ENCODE data around the gene PRKAG2.

The PRKAG2 gene

DNA sequence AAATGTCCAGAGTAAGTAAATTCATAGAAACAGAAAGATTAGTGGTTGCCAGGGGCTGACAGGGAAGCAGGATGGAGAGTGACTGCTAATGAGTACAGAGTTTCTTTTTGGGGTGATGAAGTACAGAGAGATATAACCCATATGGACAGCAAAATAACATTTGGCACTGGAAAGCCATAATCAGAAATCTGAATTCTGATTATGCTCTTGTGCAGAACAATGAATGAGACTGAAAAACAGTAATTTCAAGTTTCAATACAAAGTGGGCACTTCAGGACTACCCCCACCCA is 361.7 kb downstream of the PRKAG2 start:
- no peak for DNase-seq (ENCODE audit: low spot score)

DNA sequence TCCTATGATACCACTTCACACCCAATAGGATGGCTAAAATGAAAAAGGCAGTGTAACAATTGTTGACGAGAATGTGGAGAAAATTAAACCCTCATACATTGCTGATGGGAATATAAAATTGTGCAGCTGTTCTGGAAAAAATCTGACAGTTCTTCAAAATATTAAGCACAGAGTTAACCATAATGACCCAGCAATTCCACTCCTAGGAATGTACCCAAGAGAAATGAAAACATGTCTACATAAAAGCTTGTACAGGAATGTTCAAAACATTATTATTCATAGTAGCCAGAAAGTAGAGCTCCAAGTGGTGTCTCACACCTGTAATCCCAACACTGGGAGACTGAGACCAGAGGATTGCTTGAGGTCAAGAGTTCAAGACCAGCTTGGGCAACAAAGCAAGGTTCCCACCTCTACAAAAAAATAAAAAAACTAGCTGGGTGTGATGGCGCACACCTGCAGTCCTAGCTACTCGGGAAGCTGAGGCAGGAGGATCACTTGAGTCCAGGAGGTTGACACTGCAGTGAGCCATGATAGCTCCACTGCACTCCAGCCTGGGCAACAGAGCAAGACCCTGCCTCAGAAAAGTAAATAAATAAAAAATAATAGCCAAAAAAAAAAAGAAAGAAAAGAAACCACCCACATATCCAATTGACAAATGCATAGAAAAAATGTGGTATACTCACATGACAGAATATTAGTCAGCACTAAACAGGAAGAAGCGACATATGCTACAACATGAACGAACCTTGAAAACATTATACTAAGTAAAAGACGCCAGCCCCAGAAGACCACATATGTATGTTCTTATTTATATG is 362.2 kb downstream of the PRKAG2 start:
- DNase-seq (ENCODE audit: low spot score): no peak

DNA sequence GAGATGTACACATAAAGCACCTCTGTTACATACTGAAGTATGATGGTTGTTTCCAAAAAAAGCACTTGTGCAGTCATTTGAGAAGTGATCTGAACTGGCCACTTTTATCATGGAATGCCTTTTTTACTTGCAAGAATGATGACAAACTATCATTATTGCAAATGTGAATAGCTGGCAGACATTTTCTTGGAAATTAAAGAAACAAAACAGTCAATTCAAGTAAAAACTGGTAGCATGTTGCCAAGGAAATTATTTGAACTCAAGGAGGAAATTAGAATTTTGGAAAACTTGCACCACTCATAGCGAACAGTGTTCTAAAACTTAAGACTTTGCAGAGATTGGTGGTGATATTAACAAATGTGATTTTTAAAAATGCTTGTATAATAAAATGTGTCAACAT is 363.8 kb downstream of the PRKAG2 start:
- DNase-seq (ENCODE audit: low spot score): no peak

DNA sequence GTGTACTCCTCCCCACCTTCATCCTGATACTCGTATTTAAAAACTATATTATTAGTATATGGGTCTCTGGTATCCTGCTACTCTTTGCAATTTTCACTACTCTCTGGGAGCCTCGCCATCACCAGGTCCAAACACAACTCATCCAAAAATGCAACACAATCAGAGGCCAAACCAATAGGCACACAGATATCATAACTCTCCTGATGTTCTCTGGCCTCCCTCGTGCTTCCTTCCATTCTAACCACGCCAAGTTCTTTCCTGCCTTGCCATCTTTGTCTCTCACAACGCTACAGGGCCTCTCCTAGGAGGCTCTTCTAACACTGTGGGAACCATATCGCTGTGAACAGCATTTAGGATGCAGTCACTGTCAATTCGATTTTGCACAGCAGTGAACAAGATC is 364.6 kb downstream of the PRKAG2 start:
- DNase-seq (ENCODE audit: low spot score): no peak

DNA sequence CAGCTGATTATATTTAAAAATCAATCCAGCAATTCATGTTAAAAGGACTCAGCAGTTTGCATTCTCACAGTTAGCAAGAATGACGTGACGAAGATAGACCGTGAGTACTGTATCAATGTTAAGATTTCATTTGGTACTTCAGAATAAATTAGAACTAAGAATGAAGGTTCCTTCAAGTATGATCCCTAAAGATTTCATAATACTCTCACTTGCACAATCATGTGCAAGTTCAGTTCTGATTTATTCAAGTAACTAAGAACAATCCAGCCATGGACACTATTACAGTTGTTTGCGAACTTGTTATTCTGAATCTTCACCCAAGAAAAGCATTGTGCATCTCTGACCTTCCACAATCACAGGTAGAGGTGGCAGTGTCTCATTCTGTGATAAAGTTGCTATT is 365.0 kb downstream of the PRKAG2 start:
- no peak for DNase-seq (ENCODE audit: low spot score)

DNA sequence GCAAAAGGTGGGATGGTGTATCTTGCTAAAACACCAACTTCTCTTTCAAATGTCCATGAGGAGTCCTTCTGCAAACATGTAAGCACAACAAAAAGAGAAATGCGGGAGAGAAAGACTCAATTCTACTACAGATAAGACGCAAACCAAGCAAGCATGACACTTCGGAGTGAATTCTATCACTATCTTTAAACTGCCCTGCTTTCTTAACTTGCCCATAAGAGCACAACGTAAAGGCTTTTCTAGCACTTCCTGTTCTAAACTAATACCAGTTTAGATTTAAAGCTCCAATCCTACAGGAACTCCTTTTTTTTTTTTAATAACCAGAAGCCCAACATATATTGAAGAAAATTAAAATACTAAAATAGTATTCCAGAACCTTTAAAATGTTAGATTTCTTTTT is 365.6 kb downstream of the PRKAG2 start:
- no peak for DNase-seq (ENCODE audit: low spot score)

DNA sequence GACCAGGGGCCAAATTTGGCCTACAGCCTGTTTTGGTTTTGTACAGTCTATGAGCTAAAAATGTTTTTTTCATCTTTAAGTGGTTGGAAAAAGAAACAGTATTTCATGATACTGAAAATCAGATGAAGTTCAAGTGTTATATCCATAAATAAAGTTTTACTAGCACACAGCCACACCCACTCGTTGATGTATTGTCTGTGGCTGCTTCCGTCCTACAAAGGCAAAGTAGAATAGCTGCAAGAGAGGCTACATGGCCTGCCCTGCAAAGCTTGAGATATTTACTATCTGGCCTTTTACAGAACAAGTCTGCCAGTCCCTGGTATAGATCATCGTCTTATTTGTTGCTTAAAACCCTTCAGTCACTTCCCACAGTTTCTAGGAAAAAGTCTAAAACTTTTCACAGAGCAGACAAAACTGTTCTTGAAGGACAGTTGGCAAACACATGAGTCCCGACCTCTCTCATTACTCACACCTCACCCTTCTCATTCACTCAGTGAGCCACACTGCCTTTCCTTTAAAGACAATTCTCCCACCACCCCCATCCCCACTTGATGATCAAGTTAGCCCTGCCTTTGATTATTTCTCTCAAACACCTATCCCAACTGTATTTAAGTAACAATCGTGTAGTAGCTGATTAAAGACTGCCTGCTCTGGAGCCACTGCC is 367.1 kb downstream of the PRKAG2 start:
- no peak for DNase-seq (ENCODE audit: low spot score)

DNA sequence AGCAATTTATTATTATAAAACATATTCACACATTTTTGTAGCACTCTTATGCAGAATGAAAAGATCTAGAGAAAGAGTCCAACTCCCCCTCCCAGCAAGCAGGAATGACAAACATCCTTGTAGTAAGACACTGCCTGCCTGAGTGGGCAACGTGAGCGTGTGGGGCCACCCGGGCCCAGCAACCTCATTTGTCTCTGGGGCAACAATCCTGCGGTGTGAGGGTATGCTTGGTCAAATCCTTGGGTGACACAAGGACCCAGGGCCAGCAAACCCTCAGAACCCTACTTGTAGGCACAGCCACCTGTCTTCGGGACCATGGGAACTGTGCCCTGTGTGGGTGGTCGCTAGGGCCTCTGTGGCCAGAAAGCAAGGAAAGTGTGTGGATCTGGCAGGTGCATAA is 367.9 kb downstream of the PRKAG2 start:
- no peak for DNase-seq (ENCODE audit: low spot score)

DNA sequence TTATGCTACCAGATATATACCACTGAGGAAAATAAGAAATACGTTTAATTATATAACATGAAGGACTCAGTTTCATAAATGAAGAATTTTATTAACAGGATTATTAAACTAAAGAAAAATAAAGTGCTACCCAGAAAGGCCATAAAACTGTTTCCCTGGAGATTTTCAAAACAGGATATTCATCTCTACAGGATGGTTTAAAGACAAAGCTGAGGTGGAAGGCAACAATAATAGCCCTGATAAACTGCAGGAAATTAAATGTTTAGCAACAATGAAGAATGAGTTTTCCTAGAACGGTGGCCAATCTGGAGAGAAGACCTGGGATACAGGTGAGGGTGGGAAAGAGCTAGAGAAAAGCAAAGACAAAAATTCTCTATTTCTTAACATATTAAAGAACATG is 369.1 kb downstream of the PRKAG2 start:
- DNase-seq (ENCODE audit: low spot score): no peak

DNA sequence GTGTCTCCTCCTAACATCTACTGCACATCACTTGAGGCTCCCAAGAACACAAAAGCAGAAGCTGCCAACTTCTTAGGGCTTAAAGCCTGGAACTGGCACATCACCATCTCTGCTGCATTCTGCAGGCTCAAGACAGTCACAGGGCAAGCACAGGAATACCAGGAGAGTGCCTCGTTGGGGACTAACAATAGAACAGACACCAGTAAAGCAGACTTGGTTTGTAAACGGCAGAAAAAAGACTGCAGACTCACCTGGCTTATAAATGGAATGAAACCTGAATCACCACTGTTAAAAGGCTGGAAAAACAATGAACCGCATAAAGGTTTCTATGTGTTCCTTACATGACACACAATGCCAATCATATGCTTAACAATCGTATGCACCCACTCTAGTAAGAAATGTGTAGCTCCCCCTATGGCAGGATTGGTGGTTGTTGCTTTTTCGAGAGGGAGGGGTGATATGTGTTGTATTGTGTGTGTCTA is 370.0 kb downstream of the PRKAG2 start:
- no peak for DNase-seq (ENCODE audit: low spot score)
